ENCODE data around the gene TMC1. TPM values are rescaled to one million over a fixed set of nuclear protein-coding genes. Genes with fewer than 3 reads are reported as not detected.
"Not testable (repeated sequence)": the region's sequence is repeated elsewhere in the genome, so short reads cannot be mapped to it uniquely, and the experiment has no call there.

TMC1 gene
- total RNA-seq = under 1 TPM in 1 of 5 donors, not detected in 4; 0.73 TPM
- under 1 TPM in 1 of 3 donors, not detected in 2; 0.33 TPM for polyA plus RNA-seq
- long read RNA-seq, donor 1 = 0 reads
- long read RNA-seq, donor 2 = 0 reads
- long read RNA-seq, donor 3 = 0 reads
- long read RNA-seq, donor 4 = 0 reads
- long read RNA-seq, donor 5 = 0 reads
- long read RNA-seq, donor 6 = 0 reads
- long read RNA-seq, donor 7 = 0 reads
- long read RNA-seq, donor 8 = 0 reads
- long read RNA-seq, donor 9 = 0 reads
- long read RNA-seq, donor 10 = 0 reads

- DNase-seq; H3K4me3 ChIP-seq; H3K36me3 ChIP-seq; H3K27me3 ChIP-seq; H3K27ac ChIP-seq; H3K9me3 ChIP-seq; intact Hi-C loops (cut with DNase I; ENCODE audit: low total_unique reads): not testable (repeated sequence)
- 93 to 100% (median 98%) methylated on average over 17 of the region's 17 CpGs for WGBS, 5 donors
- peaks cover 4 to 16% (median 10%) of the 10 kb centered on the region in 4 donors for H3K4me1 ChIP-seq
Measured at GRCh38 chr9:72521416-72521815, at the start of gene TMC1. TMC1 (plus strand) TSS chr9:72521608; CDS start chr9:72648649, 127,041 bp downstream.

- 52 to 76% (median 61%) methylated on average over 1 of the region's 1 CpG for WGBS, 5 donors
- DNase-seq = no peak
- Histone ChIP-seq H3K27ac (no peak overlapping the region), H3K36me3 (no peaks in the 10 kb centered on the region), H3K27me3 (no peaks in the 10 kb centered on the region), H3K4me3 (no peak overlapping the region), H3K4me1 (peaks cover 14 to 51% (median 18%) of the 10 kb centered on the region in 4 donors), H3K9me3 (no peaks in the 10 kb centered on the region)
- TF ChIP-seq POLR2A (IDR thresholded peaks at IDR 0.05) (no peak), EP300 (IDR thresholded peaks at IDR 0.05) (no peak), POLR2AphosphoS5 (IDR thresholded peaks at IDR 0.05) (no peak)
- TF ChIP-seq, protein P1, sequence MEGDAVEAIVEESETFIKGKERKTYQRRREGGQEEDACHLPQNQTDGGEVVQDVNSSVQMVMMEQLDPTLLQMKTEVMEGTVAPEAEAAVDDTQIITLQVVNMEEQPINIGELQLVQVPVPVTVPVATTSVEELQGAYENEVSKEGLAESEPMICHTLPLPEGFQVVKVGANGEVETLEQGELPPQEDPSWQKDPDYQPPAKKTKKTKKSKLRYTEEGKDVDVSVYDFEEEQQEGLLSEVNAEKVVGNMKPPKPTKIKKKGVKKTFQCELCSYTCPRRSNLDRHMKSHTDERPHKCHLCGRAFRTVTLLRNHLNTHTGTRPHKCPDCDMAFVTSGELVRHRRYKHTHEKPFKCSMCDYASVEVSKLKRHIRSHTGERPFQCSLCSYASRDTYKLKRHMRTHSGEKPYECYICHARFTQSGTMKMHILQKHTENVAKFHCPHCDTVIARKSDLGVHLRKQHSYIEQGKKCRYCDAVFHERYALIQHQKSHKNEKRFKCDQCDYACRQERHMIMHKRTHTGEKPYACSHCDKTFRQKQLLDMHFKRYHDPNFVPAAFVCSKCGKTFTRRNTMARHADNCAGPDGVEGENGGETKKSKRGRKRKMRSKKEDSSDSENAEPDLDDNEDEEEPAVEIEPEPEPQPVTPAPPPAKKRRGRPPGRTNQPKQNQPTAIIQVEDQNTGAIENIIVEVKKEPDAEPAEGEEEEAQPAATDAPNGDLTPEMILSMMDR (IDR thresholded peaks at IDR 0.05) = no peak
- intact Hi-C loops (cut with DNase I; ENCODE audit: low total_unique reads) = no loop called here
Measured at GRCh38 chr9:72473474-72474261, 47.7 kb upstream of the TMC1 start.

DNA sequence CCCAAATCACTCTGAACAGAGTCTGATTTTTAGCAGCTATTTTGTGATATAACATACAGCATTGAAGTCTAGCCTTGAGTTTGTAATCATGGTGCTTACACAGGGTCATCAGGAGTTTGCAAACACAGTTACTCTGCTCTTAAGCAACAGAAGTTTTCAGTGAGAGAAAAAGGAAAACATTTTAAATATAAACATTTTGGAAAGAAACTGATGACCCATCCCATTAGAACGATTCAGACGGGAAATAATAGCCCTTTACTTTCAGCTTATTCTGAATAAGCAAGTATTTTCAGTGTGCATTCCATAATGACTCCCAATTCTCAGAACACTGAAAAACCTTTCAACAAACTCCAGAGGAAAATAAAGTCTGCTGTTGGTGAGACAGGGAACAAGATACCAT lies 46.7 kb upstream of the TMC1 start:
- Histone ChIP-seq H3K27me3 (no peaks in the 10 kb centered on the region), H3K9me3 (no peaks in the 10 kb centered on the region), H3K27ac (peak overlapping the region in 2 of 5 donors; percentile 84), H3K36me3 (no peaks in the 10 kb centered on the region), H3K4me1 (peaks cover 14 to 53% (median 18%) of the 10 kb centered on the region in 4 donors), H3K4me3 (no peak overlapping the region)
- no peak for DNase-seq
- intact Hi-C loops (cut with DNase I; ENCODE audit: low total_unique reads) = no loop called here
- TF ChIP-seq POLR2AphosphoS5 (IDR thresholded peaks at IDR 0.05) (no peak), POLR2A (IDR thresholded peaks at IDR 0.05) (no peak), EP300 (IDR thresholded peaks at IDR 0.05) (no peak)
- TF ChIP-seq, protein P1 (IDR thresholded peaks at IDR 0.05) = no peak
- 45 to 86% (median 69%) methylated on average over 2 of the region's 2 CpGs for WGBS, 5 donors

DNA sequence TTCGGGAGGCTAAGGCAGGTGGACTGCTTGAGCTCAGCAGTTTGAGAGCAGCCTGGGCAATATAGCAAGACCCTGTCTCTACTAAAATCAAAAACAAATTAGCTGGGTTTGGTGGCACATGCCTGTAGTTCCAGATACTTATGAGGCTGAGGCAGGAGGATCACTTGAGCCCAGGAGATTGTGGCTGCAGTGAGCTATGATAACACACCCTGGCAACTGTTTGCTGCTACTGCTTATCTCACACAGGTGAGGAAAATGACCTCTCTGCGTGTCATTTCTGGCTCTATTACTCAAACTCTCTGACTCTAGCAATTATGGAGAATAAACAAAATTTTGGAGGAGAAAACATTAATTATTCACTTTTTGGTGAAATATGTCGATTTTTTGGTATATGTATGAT lies 45.3 kb upstream of the TMC1 start:
- Histone ChIP-seq H3K4me3 (no peak overlapping the region), H3K27ac (peak overlapping the region in 3 of 5 donors; percentile 24 to 84 (median 84)), H3K36me3 (no peaks in the 10 kb centered on the region), H3K9me3 (no peaks in the 10 kb centered on the region), H3K4me1 (peaks cover 15 to 65% (median 25%) of the 10 kb centered on the region in 4 donors), H3K27me3 (no peaks in the 10 kb centered on the region)
- DNase-seq = peak; percentile 26 to 36
- intact Hi-C loops (cut with DNase I; ENCODE audit: low total_unique reads) = no loop called here
- 57 to 68% (median 63%) methylated on average over 3 of the region's 3 CpGs for WGBS, 5 donors
- TF ChIP-seq, protein P1 (IDR thresholded peaks at IDR 0.05) = no peak
- TF ChIP-seq POLR2AphosphoS5 (IDR thresholded peaks at IDR 0.05) = peak in 1 of 3 donors; percentile 10

All from stomach (tissue), 19 donors.